Islet precursor cell (in vitro differentiated cells): ENCODE measurements around the gene ZNF747.
A peak's percentile ranks its signal among the peaks of the same experiment; 100 is the strongest.

Experiments used
- DNase-seq: peaks from one replicate; pipeline ENCODE4 v3.0.0-alpha.2; 2018

Gene ZNF747

DNA sequence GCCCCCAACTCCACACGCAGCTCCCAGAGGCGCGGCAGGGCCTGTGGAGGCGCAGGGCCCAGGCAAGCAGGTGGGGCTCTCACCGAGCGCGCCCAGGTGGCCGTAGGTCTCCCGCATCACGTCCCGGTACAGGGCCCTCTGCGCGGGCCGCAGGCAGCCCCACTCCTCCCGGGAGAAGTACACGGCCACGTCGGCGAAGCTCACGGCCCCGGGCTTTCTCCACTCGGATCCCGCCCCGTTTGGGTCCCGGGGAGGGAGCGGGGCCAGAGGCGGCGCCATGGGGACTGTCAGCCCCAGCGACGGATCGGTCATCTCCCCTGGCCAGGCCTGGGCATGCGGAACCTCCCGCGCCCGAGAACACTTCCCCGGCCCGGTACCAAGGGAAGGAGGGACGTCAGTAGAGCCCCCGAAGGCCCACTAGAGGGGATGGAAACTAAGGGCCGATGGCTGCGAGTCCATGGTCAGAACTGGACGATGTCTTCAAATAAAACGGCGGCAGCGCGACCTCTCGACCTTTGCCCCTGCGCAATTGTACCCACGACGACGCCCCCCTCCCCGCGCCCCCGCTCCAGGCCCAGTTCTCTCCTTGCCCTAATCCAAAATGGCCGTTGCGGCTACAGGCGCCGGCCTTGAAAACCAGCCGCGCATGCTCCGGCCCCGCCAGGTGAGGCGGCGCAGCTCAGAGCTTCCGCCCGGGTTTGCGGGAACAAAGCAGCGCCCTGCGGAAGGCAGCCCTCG lies at the start of gene ZNF747:
Gene ZNF747 (minus strand): TSS at position 491 of the 738 bp plus-strand sequence. CDS start 179 bp downstream, at position 312.
- peak; percentile 93 for DNase-seq

DNA sequence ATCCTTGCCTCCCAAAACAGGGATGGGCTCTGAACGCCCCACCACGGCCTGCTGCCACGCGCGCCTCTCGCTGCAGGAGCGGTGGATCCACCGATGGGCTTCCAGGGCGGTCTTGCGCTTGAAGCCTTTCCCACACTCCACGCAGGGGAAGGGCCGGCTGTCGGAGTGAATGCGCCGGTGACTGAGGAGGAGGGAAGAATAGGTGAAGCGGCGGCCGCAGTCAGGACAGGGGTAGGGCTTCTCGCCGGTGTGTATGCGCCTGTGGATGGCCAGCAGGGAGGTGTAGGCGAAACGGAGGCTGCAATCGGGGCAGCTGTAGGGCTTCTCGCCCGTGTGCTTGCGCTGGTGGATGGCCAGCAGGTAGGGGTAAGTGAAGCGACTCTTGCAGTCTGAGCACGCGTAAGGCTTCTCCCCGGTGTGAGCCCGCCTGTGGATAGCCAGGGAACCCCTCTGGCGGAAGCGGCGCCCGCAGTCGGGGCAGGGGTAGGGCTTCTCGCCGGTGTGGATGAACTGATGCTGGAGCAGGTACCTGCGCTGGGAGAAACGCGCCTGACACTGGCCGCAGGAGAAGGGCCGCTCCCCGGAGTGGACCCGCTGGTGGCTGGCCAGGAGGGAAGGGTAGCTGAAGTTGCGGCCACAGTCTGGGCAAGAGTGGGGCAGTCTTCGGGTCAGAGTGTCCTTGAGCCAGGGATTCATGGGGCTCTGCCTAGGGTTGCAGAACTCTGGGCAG lies 48.1 kb upstream of the ZNF747 start:
- no peak for DNase-seq

DNA sequence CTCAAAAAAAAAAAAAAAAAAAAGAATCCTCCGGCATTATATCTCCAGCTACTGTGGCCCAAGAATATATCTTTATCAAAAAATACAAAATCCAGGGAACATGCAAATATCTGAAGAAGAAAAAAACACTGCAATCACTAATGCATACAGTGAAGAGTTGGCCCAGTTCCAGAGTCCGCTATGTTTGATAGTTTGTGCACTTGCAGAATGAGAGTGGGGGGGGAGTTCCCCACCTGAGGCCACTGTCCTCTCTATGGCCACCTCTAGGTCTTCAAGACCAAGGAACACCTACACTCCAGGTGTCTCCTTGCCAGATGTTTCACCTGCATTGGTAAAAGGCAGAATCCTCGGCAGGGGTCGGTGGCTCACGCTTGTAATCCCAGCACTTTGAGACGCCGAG lies 46.8 kb upstream of the ZNF747 start:
- DNase-seq, result no peak

DNA sequence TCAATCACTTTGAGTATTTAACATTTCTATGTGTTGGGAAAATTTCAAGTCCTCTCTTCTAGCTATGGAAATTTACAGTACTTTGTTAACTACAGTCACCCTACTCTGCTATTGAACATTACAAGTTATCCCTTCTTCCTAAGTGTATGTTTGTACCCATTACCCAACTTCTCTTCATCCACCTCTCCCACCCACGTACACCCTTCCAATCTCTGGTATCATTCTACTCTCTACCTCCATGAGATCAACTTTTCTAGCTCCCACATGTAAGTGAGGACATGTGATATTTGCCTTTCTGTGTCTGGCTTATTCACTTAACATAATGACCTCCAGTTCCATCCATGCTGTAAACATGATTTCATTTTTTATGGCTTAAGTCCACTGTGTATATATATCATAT lies 40.0 kb upstream of the ZNF747 start:
- DNase-seq, result no peak

DNA sequence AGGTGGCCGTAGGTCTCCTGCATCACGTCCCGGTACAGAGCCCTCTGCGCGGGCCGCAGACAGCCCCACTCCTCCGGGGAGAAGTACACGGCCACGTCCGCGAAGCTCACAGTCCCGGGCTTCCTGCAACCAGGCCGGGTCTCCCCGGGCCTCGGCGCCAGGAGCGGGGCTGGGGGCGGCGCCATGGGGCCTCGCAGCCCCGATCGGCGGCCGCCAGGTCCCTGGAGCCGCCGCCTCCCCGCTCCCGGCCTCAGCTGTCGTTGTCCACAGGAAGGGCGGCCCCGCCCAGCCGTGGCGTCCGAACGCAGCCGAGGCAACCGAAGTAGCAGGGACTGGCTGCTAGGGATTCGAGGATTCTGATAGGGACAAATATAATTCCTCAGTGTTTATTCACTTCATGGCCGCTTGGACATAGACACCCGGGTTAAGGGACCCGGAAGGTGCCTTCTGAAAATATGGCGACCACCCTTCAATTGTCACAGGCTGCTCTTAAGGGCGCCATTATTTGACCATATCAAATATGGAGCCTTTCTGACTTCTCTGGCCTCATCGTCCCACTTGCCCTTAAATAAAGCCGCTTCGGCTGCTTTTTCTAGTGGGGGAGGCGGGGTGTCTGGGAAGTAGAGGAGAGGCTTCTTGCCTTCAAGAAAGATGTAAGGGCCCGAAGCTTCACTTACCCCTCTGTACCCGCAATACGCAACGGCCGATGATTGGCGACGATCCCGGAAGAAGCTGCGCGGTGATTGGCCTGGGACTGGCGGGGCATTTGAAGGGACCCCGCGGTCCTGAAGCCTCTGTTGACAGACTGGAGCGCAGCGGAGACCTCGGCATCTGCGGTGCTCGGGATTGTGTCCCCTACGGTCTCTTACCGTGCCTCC lies 37.0 kb upstream of the ZNF747 start, which contains the start of gene ZNF688:
Gene ZNF688 (minus strand): TSS at position 270 of the 878 bp plus-strand sequence. CDS start 85 bp downstream, at position 185.
- peak; percentile 96 for DNase-seq

DNA sequence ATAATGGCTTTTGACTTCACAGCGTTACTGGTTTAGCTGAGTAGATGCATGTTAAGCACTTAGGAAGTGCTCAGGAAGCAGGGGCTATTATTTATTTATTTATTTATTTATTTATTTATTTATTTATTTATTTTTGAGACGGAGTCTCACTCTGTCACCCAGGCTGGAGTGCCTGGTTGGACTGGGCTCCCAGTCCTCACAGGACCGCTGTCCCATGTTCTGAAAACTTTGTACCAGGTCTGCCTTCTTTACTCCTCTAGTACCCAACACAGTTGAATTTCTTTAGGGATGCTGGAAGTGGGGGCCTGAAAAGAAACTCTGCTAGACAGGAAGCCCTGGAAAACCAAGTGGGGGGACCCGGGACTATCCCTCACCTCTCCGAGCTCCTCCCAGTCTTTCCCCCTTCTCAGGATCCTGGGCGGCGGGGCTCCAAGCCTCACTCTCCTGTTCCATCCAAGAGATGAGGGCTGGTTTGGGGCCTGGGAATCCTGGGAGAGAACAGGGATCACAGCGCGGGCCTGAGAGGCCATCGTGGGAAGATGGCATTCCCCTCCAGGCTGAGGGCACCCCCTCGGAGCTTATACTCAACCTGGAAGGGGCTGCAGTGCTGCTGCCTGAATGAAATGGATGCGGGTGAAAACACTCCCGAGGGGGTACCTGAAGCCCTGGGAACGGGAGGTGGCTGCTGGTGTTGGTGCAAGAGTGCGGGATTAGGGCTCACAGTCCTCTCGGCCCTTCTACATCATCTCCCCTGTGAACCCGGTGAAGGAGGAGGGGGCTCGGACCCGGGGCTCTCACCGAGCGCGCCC lies 36.2 kb upstream of the ZNF747 start:
- no peak for DNase-seq

DNA sequence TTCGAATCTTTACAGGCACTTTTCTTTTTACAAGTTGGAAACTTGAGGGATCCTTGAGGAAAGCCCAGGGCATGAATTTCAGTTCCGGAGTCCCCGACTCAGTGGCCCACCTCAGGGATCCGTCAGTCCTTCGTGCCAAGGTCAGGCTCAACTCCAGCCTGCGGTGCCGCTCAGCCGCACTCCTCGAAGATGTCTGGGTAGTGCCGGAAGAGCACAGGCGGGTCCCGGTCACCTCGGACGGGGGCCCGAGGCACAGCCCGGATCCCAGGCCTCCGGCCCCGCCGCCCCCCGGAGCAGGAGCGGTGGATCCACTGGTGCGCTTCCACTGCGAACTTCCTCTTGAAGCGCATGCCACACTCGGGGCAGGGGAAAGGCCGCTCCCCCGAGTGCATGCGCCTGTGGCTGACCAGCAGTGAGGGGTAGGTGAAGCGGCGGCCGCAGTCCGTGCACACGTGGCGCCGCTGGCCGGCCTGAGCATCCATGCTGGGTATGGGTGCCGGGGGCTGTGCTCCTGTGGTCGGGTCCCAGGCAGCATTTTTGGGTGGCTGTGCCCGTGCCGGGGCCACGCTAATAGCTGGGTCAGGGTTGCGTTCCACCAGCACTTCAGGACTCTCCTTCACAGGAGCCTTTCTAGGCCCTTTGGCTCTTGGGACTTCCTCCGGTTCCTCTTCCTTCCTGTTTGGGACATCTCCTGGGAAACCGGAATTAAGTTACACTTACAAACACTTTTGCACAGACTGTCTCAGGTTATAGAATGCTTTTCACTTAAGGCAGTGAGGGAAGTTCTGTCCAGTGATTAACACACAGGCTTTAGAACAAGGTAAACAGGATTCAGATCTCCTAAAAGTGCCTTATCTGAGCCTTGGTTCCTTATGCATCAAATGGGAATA lies 35.3 kb upstream of the ZNF747 start:
- no peak for DNase-seq

DNA sequence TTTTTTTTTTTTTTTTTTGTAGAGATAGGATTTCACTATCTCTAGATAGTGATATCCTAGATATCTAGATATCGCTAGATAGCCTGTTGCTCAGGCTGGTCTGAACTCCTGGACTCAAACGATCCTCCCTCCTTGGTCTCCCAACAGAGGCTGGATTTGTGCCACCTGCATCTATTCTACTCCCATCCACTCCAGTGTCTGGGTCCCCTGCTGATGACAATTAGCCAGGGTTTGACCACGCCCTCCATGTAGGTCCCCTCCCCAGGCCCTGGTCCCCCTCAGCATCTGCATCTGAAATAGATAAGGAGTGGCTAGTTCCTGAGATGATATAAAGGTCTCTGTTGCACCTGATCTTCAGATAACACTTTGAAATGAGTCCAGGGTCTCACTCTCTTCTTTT lies 34.6 kb upstream of the ZNF747 start:
- no peak for DNase-seq

DNA sequence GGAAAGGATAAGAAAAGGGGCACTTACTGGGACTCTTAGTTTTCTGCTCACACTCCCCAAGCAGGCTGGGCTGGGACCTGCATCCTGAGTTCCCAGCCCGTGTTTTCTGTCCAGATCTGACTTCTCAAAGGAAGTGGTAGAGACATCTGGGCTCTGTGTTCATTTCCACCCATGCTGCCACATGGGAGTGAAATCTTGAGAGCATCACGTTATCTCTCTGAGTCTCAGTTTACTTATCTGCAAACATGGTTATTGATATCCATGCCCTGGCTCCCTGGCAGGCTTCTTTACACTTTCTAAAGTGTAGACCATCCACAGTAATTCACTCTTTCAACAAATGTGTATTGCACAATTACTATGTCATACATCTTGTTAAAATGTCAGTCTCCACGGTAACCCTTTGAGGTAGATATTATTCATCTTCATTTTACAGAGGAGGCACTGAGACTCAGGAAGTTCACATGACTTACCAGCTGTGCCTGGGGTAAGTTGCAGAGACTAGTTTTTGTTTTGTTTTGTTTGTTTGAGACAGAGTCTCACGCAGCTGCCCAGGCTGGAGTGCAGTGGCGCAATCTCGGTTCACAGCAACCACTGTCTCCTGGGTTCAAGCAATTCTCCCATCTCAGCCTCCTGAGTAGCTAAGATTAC lies 33.5 kb upstream of the ZNF747 start:
- no peak for DNase-seq

DNA sequence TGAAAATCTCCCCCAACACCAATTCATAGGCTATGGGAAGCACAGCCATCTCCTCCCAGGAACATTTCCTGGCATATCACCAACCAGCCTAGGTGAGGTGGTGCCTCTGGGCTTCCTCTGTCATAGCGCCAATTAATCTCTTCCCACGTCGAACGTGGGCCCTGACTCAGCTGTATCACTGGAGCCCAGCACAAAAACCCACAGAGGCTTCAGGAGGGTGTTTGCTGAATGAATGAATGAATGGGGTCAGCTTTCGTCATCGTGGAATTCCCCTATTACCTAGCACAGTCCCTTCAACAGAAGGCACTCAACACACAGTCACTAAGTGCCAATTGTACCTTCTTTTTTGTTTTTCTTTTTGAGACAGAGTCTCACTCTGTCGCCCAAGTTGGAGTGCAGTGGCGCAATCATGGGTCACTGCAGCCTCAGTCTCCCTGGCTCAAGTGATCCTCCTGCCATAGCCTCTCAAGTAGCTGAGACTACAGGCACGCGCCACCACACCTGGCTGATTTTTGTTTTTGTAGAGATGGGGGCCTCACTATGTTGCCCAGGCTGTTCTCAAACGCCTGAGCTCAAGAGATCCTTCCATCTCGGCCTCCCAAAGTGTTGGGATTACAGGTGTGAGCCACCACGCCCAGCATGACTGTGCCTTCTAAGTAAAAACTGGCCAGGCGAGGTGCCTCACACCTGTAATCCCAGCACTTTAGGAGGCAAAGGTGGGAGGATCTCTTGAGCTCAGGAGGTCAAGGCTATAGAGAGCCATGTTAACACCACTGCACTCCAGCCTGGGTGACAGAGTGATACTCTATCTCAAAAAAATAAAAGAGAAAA lies 32.7 kb upstream of the ZNF747 start:
- no peak for DNase-seq

DNA sequence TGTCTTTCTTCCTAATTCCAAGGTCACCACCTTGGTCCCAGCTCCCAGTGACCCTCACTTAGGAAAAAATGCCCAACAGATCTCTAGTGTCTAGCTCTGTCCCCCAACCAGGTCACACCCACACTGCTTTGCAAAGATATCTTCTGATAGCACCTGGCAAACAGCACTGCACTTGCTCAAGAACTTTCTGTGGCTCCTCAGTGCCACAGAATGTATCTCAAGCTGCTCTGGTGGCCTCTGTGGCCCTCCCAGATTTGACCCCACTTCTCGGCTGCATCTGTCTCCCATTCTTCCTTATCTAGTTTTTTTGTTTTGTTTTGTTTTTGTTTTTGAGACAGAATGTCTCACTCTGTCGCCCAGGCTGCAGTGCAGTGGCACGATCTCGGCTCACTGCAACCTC lies 31.9 kb upstream of the ZNF747 start:
- no peak for DNase-seq

DNA sequence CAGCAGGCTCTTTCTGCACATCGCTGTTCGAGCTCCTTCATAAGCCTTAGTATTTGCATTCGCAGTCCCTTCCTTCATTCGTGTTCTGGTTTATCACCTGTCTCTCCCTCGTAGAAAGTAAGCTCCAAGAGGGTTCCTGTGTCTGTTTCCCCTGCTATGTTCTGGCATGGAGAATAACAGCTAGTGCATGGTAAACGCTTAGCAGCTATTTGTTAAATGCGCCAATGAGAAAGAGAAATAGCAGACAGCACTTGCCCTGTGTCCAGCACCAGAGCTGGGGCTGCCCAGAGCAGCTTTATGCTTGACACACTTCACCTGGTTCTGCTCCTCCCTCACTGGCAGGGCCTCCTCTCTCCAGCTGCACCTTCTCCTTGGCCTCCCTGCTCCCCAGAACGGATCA lies 31.3 kb upstream of the ZNF747 start:
- no peak for DNase-seq

DNA sequence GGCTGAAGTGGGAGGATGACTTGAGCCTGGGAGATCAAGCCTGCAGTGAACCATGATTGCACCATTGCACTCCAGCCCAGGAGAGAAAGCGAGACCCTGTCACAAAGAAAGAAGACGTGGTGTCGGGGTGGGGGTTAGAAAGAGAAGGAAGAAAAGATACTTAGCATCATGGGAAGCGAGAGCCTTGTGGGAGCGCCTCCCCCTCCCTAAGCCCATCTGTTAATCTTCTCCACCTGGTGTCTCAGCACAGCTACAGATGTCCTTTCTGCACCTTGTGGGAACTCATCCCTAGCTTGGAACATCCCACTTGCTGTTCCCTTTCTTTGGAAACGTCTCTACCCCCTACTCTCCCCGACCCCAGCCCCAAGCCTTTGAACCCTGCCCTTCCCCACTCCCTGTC lies 30.9 kb upstream of the ZNF747 start:
- DNase-seq, result no peak

DNA sequence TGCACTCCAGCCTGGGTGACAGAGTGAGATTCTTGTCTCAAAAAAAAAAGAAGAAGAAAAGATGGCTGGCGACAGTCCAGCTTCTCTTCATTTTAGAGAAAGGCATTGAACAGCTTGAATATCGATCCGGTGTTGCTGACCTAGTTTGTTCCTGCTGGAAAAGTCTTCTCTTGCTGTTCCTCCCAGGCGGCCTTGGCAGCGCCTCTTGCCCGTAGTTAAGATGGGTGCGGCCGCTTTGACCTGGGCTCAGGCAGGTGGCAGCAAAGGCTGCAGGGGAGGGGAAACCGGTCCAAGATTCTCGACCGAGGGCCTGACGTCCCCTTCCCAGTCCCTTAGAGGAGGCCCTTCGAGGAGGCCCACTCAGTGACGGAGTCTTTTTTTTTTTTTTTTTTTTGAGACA lies 27.4 kb upstream of the ZNF747 start:
- no peak for DNase-seq

DNA sequence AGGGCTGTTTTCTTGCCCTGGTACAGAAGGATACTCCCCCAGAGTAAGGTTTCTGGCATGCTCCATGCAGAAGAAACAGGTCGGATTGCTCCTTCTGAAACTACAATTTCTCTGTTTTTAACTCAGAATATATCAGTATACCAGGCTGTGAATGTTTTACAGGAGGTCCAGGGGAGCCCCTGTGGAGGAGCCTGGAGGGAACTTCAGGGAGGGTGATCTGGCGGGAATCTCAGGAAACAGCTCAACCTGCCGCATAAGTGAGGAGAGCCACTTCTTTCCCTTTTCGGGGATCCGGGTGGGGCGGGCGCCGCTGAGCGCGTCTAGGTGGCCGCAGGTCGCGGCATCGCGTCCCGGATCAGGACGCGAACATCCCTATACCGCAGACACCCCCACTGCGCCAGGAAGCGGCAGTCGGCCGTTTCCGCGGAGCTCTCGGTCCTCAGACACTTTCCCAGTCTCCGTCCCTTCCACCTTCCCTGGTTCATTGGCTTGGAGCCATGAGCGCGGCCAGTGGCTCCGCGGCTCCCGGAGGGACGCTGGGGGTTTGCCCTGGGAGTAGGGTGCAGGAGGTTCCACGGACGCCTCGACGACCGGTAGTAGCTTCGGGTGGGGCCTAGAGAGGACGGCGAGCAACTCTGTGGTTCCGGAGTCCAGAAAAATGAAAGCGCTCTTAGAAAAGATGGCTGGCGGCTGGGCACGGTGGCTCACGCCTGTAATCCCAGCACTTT lies 26.6 kb upstream of the ZNF747 start:
- DNase-seq, result no peak

DNA sequence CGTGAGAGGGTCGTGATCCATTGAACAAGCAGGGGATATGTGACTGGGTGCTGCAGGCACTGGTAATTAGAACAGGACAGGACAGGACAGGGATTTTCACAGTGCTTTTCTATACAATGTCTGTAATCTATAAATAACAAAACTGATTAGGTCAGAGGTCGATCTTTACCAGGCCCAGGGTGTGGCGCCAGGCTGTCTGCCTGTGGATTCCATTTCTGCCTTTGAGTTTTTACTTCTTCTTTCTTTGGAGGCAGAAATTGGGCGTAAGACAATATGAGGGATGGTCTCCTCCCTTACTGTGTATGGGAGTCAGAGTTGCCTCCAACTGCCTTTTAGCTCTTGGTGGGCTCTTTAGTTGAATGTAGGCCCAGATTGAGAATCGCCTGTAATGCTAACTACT lies 25.0 kb upstream of the ZNF747 start:
- DNase-seq, result no peak

DNA sequence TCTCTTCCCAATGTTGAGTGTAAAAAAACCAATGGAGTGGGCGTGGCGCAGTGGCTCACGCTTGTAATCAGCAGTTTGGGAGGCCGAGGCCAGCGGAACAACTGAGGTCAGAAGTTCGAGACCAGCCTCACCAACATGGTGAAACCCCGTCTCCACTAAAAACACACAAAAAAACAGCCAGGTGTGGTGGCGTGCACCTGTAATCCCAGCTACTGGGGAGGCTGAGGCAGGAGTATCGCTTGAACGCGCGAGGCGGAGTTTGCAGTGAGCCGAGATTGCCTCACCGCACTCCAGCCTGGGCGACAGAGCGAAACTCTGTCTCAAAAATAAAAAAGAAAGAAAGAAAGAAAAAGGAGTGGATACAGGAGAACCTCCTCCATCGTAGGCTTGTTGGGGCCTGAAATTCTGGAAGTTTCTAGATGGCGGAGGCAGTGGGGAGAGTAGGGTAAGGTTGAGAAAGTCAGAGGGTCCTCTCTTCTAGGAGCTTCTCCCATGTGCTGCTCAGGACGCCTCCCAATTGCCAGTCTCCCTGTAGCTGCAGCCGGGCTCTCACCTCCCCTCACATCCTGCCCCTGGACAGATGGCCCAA lies 24.2 kb upstream of the ZNF747 start:
- no peak for DNase-seq

DNA sequence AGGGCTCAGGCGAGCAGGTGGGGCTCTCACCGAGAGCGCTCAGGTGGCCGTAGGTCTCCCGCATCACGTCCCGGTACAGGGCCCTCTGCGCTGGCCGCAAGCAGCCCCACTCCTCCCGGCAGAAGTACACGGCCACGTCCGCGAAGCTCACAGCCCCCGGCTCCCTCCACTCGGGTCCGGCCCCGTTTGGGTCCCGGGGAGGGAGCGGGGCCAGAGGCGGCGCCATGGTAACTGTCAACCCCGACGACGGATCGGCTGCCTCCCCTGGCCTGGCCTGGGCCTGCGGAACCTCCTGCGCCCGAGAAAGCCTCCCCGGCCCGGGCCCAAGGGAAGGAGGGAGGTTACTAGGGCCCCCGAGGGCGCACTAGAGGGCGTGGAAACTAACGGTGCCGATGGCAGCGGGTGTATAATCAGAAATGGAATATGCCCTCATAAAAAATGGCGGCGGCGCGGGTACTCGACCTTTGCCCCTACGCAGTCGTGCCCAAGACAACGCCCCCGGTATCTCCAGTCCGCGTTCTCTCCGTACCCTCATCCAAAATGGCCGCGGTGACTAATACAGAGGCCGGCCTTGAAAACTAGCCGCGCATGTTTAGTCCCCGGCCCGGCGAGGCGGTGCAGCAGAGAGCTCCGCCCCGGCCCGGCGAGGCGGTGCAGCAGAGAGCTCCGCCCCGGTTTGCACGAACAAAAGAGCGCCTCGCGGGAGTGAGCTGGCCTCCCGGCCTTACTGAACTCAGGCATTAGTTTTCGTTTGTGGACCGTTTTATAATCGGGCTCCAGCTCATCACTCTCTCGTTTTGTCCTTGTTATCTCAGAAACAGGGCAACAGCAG lies 23.5 kb upstream of the ZNF747 start, which contains the start of gene ZNF764:
Gene ZNF764 (minus strand): TSS at position 418 of the 832 bp plus-strand sequence. CDS start 192 bp downstream, at position 226.
- DNase-seq, result peak; percentile 99
